Measurements from ENCODE around the gene PI4KA.
"Not testable (repeated sequence)": the region's sequence is repeated elsewhere in the genome, so short reads cannot be mapped to it uniquely, and the experiment has no call there.

Gene PI4KA

GRCh38 chr22:20774882-20775281 is 83.7 kb downstream of the PI4KA start:
- no peak overlapping the region for H3K27ac ChIP-seq
- TF ChIP-seq CTCF (IDR thresholded peaks at IDR 0.05) (no peak), ZFX (IDR thresholded peaks at IDR 0.05; ENCODE audit: borderline replicate concordance) (no peak)

DNA sequence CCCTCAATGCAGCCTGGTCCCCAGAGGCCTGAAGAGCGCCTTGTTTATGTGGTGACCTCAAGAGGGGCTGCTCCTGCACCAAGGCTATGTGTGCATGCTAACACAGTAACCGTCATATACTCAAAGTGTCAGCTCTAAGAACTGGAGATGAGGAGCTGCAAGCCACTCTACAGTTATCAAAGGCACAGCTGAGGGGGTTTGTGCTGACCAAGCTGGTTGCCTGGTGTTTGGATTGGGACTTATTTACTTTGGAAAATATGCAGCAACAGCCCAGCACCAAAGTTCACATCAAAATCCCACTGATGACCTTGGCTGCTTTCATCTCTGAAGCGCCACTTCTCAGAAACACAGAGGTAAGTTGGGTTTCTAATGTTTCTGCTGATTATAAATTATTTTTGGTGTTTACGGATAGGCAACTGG is 84.8 kb downstream of the PI4KA start, which contains the start of gene SERPIND1:
TSS of gene SERPIND1 (plus strand) at position 321 of the 420 bp plus-strand sequence. CDS start 5,200 bp downstream, outside the sequence.
- no peak within 1 kb of the TSS for H3K27ac ChIP-seq
- TF ChIP-seq ZFX (IDR thresholded peaks at IDR 0.05; ENCODE audit: borderline replicate concordance) (no peak), CTCF (IDR thresholded peaks at IDR 0.05) (no peak)

- no peak for TF ChIP-seq CTCF (IDR thresholded peaks at IDR 0.05)
- TF ChIP-seq ZFX (IDR thresholded peaks at IDR 0.05; ENCODE audit: borderline replicate concordance) = no peak
- H3K27ac ChIP-seq = no peak overlapping the region
These were observed 86.5 kb downstream of the PI4KA start for GRCh38 chr22:20771918-20772625.

DNA sequence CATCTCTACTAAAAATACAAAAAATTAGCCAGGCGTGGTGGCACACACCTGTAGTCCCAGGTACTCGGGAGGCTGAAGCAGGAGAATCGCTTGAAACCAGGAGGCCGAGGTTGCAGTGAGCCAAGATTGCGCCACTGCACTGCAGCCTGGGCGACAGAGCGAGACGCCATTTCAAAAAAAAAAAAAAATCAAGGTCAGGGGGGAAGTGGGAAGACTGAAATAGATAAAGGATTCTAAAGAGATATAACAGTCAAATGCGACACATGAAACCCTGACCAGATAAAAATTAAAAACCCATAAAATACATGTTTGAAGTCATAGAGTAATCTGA is 89.2 kb downstream of the PI4KA start:
- H3K27ac ChIP-seq = not testable (repeated sequence)

GRCh38 chr22:20766530-20766929 is 92.1 kb downstream of the PI4KA start:
- no peak for TF ChIP-seq ZFX (IDR thresholded peaks at IDR 0.05; ENCODE audit: borderline replicate concordance)
- TF ChIP-seq CTCF (IDR thresholded peaks at IDR 0.05) = no peak

DNA sequence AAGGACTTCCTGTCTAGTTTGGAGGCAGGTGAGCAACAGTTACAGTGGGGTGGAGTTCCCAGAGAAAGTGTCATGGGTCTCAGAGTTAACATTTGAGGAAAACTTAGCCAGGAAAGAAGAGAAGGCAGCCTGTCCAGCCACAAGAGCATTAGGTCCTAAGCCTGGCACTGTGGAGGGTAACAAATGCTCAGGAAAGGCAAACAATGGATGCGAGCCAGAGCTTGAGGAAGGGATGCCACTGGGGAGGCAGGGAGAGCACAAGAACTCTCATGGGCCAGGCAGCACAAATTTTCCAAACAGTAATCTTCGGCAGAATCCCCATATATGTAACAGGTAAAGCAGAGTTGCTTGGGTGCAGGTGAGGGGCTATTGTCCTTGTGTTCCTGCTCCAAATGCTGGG is 92.7 kb downstream of the PI4KA start:
- no peak for TF ChIP-seq CTCF (IDR thresholded peaks at IDR 0.05)
- TF ChIP-seq ZFX (IDR thresholded peaks at IDR 0.05; ENCODE audit: borderline replicate concordance) = no peak
- H3K27ac ChIP-seq = no peak overlapping the region

More at GRCh38 chr22:20766530-20766929, 92.1 kb downstream of the PI4KA start:
- no peak overlapping the region for H3K27ac ChIP-seq

- H3K27ac ChIP-seq = no peak overlapping the region
- TF ChIP-seq CTCF (IDR thresholded peaks at IDR 0.05) (no peak), ZFX (IDR thresholded peaks at IDR 0.05; ENCODE audit: borderline replicate concordance) (no peak)
These were observed 93.9 kb downstream of the PI4KA start for GRCh38 chr22:20764729-20765128.

DNA sequence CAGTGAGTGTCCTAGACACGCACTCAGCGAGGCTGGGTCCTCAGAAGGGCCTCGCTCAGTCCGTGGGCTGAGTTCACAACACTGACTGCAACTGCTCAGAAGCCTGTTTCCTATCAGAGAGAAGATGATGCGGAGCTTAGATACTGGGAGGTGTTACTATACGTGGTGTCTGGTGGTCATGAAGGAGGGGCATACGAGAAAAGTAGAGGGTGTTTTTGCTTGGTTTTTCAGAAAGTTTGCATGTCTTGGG is 94.2 kb downstream of the PI4KA start:
- H3K27ac ChIP-seq = no peak overlapping the region
- TF ChIP-seq CTCF (IDR thresholded peaks at IDR 0.05) = no peak
